BE2C (cell line): ENCODE results near the gene S100A5.

Experiments used
- DNase-seq: peaks from one replicate; pipeline ENCODE4 v3.0.0-alpha.2; 2020
- H3K27me3 ChIP-seq: fragments of 250-450 bp; sonication (Bioruptor Pico); 2 replicates; pipeline ENCODE4 v1.5.1; 2020; ENCODE audit warnings: mild to moderate bottlenecking
- H3K36me3 ChIP-seq: fragments of 250-450 bp; sonication (Bioruptor Pico); 2 replicates; pipeline ENCODE4 v1.5.1; 2020; ENCODE audit warnings: mild to moderate bottlenecking
- H3K4me1 ChIP-seq: fragments of 250-450 bp; sonication (Bioruptor Pico); 2 replicates; pipeline ENCODE4 v1.5.1; 2020
- H3K4me3 ChIP-seq: 2 replicates; pipeline ENCODE4 v1.5.1; 2011; ENCODE audit warnings: low read depth, low read length
- H3K9me3 ChIP-seq: fragments of 250-450 bp; sonication (Bioruptor Pico); 2 replicates; pipeline ENCODE4 v1.5.1; 2020
- CTCF ChIP-seq: IDR thresholded peaks from 2 replicates; pipeline ENCODE4 v1.5.1; 2012; ENCODE audit warnings: mild to moderate bottlenecking, low read depth, low read length

Gene S100A5

GRCh38 chr1:153561466-153561985 is 20.8 kb upstream of the S100A5 start:
- TF ChIP-seq CTCF = no peak
- H3K36me3 ChIP-seq = no peaks in the 10 kb centered on the region
- peaks cover 9% of the 10 kb centered on the region for H3K4me1 ChIP-seq
- no peak overlapping the region for H3K4me3 ChIP-seq
- no peaks in the 10 kb centered on the region for H3K9me3 ChIP-seq
- no peak for DNase-seq
- no peaks in the 10 kb centered on the region for H3K27me3 ChIP-seq

- H3K4me3 ChIP-seq = no peak overlapping the region
- H3K9me3 ChIP-seq = no peaks in the 10 kb centered on the region
- no peaks in the 10 kb centered on the region for H3K36me3 ChIP-seq
- H3K4me1 ChIP-seq = peaks cover 7% of the 10 kb centered on the region
- no peak for TF ChIP-seq CTCF
- H3K27me3 ChIP-seq = no peaks in the 10 kb centered on the region
- no peak for DNase-seq
Observed at GRCh38 chr1:153560771-153561465, 20.2 kb upstream of the S100A5 start.

- no peak for DNase-seq
- Histone ChIP-seq H3K9me3 (no peaks in the 10 kb centered on the region), H3K36me3 (no peaks in the 10 kb centered on the region), H3K4me1 (peaks cover under 1% of the 10 kb centered on the region), H3K4me3 (no peak overlapping the region), H3K27me3 (no peaks in the 10 kb centered on the region)
- no peak for TF ChIP-seq CTCF
Observed at GRCh38 chr1:153560241-153560640, 19.5 kb upstream of the S100A5 start.

- Histone ChIP-seq H3K4me3 (no peak overlapping the region), H3K4me1 (peaks cover 7% of the 10 kb centered on the region), H3K9me3 (no peaks in the 10 kb centered on the region), H3K36me3 (no peaks in the 10 kb centered on the region), H3K27me3 (no peaks in the 10 kb centered on the region)
- TF ChIP-seq CTCF = no peak
- no peak for DNase-seq
Observed at GRCh38 chr1:153557877-153558276, 17.1 kb upstream of the S100A5 start.

GRCh38 chr1:153556348-153556747 is 15.6 kb upstream of the S100A5 start:
- H3K36me3 ChIP-seq = no peaks in the 10 kb centered on the region
- H3K27me3 ChIP-seq = no peaks in the 10 kb centered on the region
- no peaks in the 10 kb centered on the region for H3K9me3 ChIP-seq

More at GRCh38 chr1:153556348-153556747, 15.6 kb upstream of the S100A5 start:
- no peak for TF ChIP-seq CTCF
- Histone ChIP-seq H3K4me1 (peaks cover 7% of the 10 kb centered on the region), H3K4me3 (no peak overlapping the region)
- no peak for DNase-seq
